Keratinocyte (primary cell): Measurements from ENCODE around the gene SLC6A7.

Source experiments
- EZH2 ChIP-seq: IDR thresholded peaks from one replicate; pipeline ENCODE4 v1.6.1; 2012; ENCODE audit warnings: inconsistent platforms, mild to moderate bottlenecking, low read length, moderate library complexity
- TF ChIP-seq, protein P1 (sequence below), 3 experiments: IDR thresholded peaks in 1 of 3; conservative IDR thresholded peaks in 1 of 3; optimal IDR thresholded peaks in 1 of 3; 2 replicates in 2 of 3; 3 replicates in 1 of 3; pipeline versions ENCODE3 to v1.5.1; 2011; ENCODE audit warnings: low read length in 3 of 3, mild to moderate bottlenecking in 3 of 3, moderate library complexity in 2 of 3, control low read depth in 1 of 3, inconsistent platforms in 1 of 3; ENCODE audit not compliant: insufficient read depth in 2 of 3; ENCODE audit errors: extremely low read depth in 1 of 3

DNA sequence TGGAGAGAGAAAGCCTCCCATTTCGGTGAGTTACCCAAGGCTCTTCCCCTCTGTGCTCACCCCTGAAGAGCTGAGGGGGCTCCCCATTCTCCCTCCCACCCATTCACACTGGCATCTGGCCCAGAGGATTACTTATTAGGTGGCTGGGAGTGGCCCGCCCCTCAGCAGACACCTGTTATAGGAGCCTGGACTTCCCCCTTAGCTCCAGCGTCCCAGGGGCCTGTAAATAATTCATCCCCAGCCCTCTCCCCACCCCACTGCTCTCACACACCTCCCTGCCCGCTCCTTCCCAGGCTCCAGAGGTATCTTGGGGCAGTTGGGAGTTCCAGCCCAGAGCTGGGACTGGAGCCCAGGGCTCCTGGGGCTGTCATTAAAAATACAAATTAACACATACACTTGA, 11.6 kb upstream of the SLC6A7 start:
- TF ChIP-seq, protein P1, sequence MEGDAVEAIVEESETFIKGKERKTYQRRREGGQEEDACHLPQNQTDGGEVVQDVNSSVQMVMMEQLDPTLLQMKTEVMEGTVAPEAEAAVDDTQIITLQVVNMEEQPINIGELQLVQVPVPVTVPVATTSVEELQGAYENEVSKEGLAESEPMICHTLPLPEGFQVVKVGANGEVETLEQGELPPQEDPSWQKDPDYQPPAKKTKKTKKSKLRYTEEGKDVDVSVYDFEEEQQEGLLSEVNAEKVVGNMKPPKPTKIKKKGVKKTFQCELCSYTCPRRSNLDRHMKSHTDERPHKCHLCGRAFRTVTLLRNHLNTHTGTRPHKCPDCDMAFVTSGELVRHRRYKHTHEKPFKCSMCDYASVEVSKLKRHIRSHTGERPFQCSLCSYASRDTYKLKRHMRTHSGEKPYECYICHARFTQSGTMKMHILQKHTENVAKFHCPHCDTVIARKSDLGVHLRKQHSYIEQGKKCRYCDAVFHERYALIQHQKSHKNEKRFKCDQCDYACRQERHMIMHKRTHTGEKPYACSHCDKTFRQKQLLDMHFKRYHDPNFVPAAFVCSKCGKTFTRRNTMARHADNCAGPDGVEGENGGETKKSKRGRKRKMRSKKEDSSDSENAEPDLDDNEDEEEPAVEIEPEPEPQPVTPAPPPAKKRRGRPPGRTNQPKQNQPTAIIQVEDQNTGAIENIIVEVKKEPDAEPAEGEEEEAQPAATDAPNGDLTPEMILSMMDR (optimal IDR thresholded peaks at IDR 0.05 in 1 of 3, IDR thresholded peaks at IDR 0.05 in 1 of 3, conservative IDR thresholded peaks at IDR 0.05 in 1 of 3; ENCODE audit: extremely low read depth in 1 of 3, insufficient read depth in 2 of 3, low read length in 3 of 3) = no peak
- no peak for TF ChIP-seq EZH2
